Gastrocnemius medialis (tissue), 4 donors: ENCODE results near the gene GTF2I.

Experiments
- POLR2A ChIP-seq, 2 donors: fragments of 450-650 bp; IDR thresholded peaks; one replicate each; pipeline ENCODE4 v1.6.1; 2017; ENCODE audit warnings: antibody characterized with exemption in 2 of 2, mild to moderate bottlenecking in 2 of 2, moderate library complexity in 2 of 2
- TF ChIP-seq, protein P1 (sequence below), 5 experiments: fragments of 450-650 bp in 3 of 5; fragments of 200-600 bp in 2 of 5; sonication (generic) in 2 of 5; IDR thresholded peaks in 4 of 5; conservative IDR thresholded peaks in 1 of 5; 1 replicate in 4 of 5; 2 replicates in 1 of 5; pipeline ENCODE4 v1.5.1; 2016 to 2019; ENCODE audit warnings: antibody characterized with exemption in 5 of 5, mild to moderate bottlenecking in 3 of 5, moderate library complexity in 3 of 5

DNA sequence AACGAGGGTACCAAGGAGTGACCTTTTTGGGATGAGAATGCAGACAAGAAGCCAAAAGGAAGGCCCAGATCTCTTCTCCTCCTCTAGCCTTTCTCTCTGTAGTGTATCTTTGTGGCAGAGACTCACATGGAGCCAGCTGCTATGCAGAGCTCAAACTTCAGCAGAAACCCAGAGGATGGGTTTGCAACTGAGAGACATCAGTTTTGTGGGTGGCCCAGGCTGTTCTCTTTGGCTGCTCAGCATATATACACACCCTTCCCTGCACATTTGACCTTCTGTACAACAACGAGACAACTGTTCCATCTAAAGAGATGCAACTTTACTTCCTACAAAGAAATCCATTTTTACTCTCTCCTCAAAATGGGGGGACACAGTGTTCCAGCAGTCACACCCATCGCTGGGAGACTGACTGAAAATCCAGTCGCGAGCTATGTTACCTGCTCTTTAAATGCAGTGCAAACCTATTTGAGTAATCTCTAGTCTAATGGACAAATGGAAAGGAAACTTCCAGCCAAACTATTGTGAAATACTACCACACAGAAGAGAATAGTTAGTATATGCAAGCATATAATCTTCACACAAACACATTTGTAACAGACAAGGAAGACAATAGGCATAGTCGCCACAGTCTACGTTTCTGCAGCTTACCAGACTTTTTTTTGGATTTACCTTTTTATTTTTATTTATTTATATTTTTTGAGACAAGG lies 51.2 kb downstream of the GTF2I start:
- no peak for TF ChIP-seq POLR2A (IDR thresholded peaks at IDR 0.05)
- TF ChIP-seq, protein P1, sequence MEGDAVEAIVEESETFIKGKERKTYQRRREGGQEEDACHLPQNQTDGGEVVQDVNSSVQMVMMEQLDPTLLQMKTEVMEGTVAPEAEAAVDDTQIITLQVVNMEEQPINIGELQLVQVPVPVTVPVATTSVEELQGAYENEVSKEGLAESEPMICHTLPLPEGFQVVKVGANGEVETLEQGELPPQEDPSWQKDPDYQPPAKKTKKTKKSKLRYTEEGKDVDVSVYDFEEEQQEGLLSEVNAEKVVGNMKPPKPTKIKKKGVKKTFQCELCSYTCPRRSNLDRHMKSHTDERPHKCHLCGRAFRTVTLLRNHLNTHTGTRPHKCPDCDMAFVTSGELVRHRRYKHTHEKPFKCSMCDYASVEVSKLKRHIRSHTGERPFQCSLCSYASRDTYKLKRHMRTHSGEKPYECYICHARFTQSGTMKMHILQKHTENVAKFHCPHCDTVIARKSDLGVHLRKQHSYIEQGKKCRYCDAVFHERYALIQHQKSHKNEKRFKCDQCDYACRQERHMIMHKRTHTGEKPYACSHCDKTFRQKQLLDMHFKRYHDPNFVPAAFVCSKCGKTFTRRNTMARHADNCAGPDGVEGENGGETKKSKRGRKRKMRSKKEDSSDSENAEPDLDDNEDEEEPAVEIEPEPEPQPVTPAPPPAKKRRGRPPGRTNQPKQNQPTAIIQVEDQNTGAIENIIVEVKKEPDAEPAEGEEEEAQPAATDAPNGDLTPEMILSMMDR (IDR thresholded peaks at IDR 0.05 in 4 of 5, conservative IDR thresholded peaks at IDR 0.05 in 1 of 5), result no peak
